Hepatocyte (in vitro differentiated cells): ENCODE data around the gene ENPP5. TPM values are rescaled to one million over a fixed set of nuclear protein-coding genes. Genes with fewer than 3 reads are reported as not detected.
A peak's percentile ranks its signal among the peaks of the same experiment; 100 is the strongest.

Experiments
- DNase-seq: peaks from one replicate; pipeline ENCODE4 v3.0.0-alpha.2; 2016; ENCODE audit warnings: low spot score
- H2AFZ ChIP-seq: fragments of 200-600 bp; sonication (generic); 2 replicates; pipeline ENCODE4 v1.6.0; 2016; ENCODE audit warnings: antibody characterized with exemption, mild to moderate bottlenecking
- H3K27ac ChIP-seq: fragments of 200-600 bp; sonication (generic); 2 replicates; pipeline ENCODE4 v1.5.1; 2016; ENCODE audit warnings: mild to moderate bottlenecking
- H3K27me3 ChIP-seq: fragments of 200-600 bp; sonication (generic); 2 replicates; pipeline ENCODE4 v1.6.1; 2016
- H3K36me3 ChIP-seq: fragments of 200-600 bp; sonication (generic); replicated peaks from 2 replicates; pipeline ENCODE4 v1.5.1; 2016; ENCODE audit warnings: low read depth; ENCODE audit not compliant: insufficient read depth
- H3K4me1 ChIP-seq: fragments of 200-600 bp; sonication (generic); 2 replicates; pipeline ENCODE4 v1.5.1; 2016; ENCODE audit warnings: mild to moderate bottlenecking, moderate library complexity; ENCODE audit not compliant: insufficient read depth
- H3K4me2 ChIP-seq: fragments of 200-600 bp; sonication (generic); 2 replicates; pipeline ENCODE4 v1.6.0; 2016
- H3K4me3 ChIP-seq: fragments of 200-600 bp; sonication (generic); 2 replicates; pipeline ENCODE4 v1.5.1; 2016; ENCODE audit warnings: mild to moderate bottlenecking
- H3K79me2 ChIP-seq: fragments of 200-600 bp; sonication (generic); 2 replicates; pipeline ENCODE4 v1.6.0; 2017; ENCODE audit warnings: mild to moderate bottlenecking
- H3K9me2 ChIP-seq: fragments of 200-600 bp; sonication (generic); replicated peaks from 2 replicates; pipeline ENCODE4 v1.6.0; 2017; ENCODE audit warnings: mild to moderate bottlenecking; ENCODE audit not compliant: insufficient read depth
- H3K9me3 ChIP-seq: fragments of 200-600 bp; sonication (generic); 2 replicates; pipeline ENCODE4 v1.5.1; 2016; ENCODE audit warnings: low read depth, mild to moderate bottlenecking
- H4K20me1 ChIP-seq: fragments of 200-600 bp; sonication (generic); 2 replicates; pipeline ENCODE4 v1.6.0; 2016; ENCODE audit warnings: mild to moderate bottlenecking; ENCODE audit not compliant: insufficient read depth, poor library complexity, severe bottlenecking
- EZH2 ChIP-seq: fragments of 200-600 bp; sonication (generic); IDR thresholded peaks from 2 replicates; pipeline ENCODE4 v1.6.1; 2016; ENCODE audit warnings: antibody characterized with exemption, mild to moderate bottlenecking, borderline replicate concordance
- EZH2phosphoT487 ChIP-seq: fragments of 200-600 bp; sonication (generic); IDR thresholded peaks from one replicate; pipeline ENCODE4 v1.6.1; 2018; ENCODE audit warnings: antibody characterized with exemption, mild to moderate bottlenecking, low read depth, moderate library complexity; ENCODE audit not compliant: unreplicated experiment, severe bottlenecking
- whole genome bisulfite sequencing: methylation state at CpG from one replicate; pipeline ENCODE4 v1.1.6; 2016; ENCODE audit warnings: low lambda C conversion rate; ENCODE audit errors: missing lambda C conversion rate; 5-methylcytosine and 5-hydroxymethylcytosine counted together
- polyA plus RNA-seq: library from polyadenylated mRNA; unstranded; fragments of >200 nt; fragmentation: Nextera tagmentation; extraction: Ambion mirVana; gene quantifications from 2 replicates; pipeline ENCODE4 v1.2.1, GENCODE V29; 2016
- total RNA-seq: library from RNA; depleted of rRNA; stranded (reverse); fragments of >200 nt; gene quantifications from 2 replicates; pipeline ENCODE4 v1.2.3, GENCODE V29; 2014
- TF ChIP-seq, protein P1 (sequence below): fragments of 200-600 bp; sonication (generic); IDR thresholded peaks from 2 replicates; pipeline ENCODE4 v1.5.1; 2016; ENCODE audit warnings: antibody characterized with exemption, mild to moderate bottlenecking; ENCODE audit not compliant: poor library complexity

The ENPP5 gene
- total and polyA plus RNA-seq, 2 experiments from 2014 or later, result 6.7 to 11.5 TPM

DNA sequence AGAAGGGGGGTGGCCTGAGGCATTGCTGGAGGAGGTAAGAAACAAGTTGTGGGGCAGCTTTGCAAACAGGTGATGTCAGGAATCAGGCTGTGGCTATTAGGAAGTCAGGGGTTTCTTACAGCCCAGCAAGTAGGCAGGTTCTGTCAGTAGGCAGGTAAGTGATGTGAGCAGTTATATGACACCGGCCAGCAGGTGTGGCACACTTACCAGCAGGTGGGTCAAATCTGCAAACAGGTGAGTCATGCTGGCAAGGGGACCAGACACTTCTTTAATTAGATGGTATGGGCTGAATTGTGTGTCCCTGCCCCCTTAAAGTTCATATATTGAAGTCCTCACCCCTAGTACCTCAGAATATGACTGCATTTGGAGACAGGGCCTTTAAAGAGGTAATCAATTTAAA is 57.4 kb downstream of the ENPP5 start:
- H2AFZ ChIP-seq, result no peak overlapping the region
- no peaks in the 10 kb centered on the region for H4K20me1 ChIP-seq
- TF ChIP-seq, protein P1, sequence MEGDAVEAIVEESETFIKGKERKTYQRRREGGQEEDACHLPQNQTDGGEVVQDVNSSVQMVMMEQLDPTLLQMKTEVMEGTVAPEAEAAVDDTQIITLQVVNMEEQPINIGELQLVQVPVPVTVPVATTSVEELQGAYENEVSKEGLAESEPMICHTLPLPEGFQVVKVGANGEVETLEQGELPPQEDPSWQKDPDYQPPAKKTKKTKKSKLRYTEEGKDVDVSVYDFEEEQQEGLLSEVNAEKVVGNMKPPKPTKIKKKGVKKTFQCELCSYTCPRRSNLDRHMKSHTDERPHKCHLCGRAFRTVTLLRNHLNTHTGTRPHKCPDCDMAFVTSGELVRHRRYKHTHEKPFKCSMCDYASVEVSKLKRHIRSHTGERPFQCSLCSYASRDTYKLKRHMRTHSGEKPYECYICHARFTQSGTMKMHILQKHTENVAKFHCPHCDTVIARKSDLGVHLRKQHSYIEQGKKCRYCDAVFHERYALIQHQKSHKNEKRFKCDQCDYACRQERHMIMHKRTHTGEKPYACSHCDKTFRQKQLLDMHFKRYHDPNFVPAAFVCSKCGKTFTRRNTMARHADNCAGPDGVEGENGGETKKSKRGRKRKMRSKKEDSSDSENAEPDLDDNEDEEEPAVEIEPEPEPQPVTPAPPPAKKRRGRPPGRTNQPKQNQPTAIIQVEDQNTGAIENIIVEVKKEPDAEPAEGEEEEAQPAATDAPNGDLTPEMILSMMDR, result no peak
- TF ChIP-seq EZH2 (no peak), EZH2phosphoT487 (no peak)
- 75% methylated on average over 1 of the region's 1 CpG for WGBS
- no peak overlapping the region for H3K4me2 ChIP-seq
- no peaks in the 10 kb centered on the region for H3K27me3 ChIP-seq
- DNase-seq, result peak; percentile 37
- no peaks in the 10 kb centered on the region for H3K4me1 ChIP-seq
- no peak overlapping the region for H3K27ac ChIP-seq
- H3K79me2 ChIP-seq, result no peaks in the 10 kb centered on the region
- no peaks in the 10 kb centered on the region for H3K9me2 ChIP-seq
- H3K4me3 ChIP-seq, result no peak overlapping the region
- no peaks in the 10 kb centered on the region for H3K36me3 ChIP-seq
- H3K9me3 ChIP-seq, result no peaks in the 10 kb centered on the region

Other genes with a start within 250 kb of the ENPP5 start
- gene CLIC5, start 155.1 kb downstream of the ENPP5 start, total RNA-seq, result 12.1 and 12.9 TPM in 2 replicates
- 6.0 and 10.1 TPM in 2 replicates for gene CLIC5, start 155.1 kb downstream of the ENPP5 start, polyA plus RNA-seq
- 11.2 and 12.2 TPM in 2 replicates for gene ENPP4, start 41.0 kb downstream of the ENPP5 start, total RNA-seq
- 2.4 and 3.5 TPM in 2 replicates for gene ENPP4, start 41.0 kb downstream of the ENPP5 start, polyA plus RNA-seq